ENCODE results near the gene NCS1.

- TF ChIP-seq POLR2AphosphoS5 (IDR thresholded peaks at IDR 0.05; ENCODE audit: low read depth, low read length) (no peak), SIN3A (IDR thresholded peaks at IDR 0.05; ENCODE audit: borderline replicate concordance, insufficient read depth, low read length) (no peak), TAF1 (IDR thresholded peaks at IDR 0.05; ENCODE audit: borderline replicate concordance, insufficient read depth, low read length) (no peak), REST (IDR thresholded peaks at IDR 0.05; ENCODE audit: insufficient read depth in 1 of 2, low read depth in 2 of 2, low read length in 2 of 2) (no peak)
These were observed 29.2 kb downstream of the NCS1 start for GRCh38 chr9:130201399-130201873.
